H1 (cell line): ENCODE results near the gene LRG1. TPM values are rescaled to one million over a fixed set of nuclear protein-coding genes. Genes with fewer than 3 reads are reported as not detected.

ENCODE experiments used
- CTCF ChIA-PET: fragments of 300-600 bp; sonication (Branson Sonifier 250); formaldehyde crosslinking; loops from one replicate; lab custom pipeline; 2021; ENCODE audit not compliant: partially characterized antibody; lab: Charles Lee
- POLR2A ChIA-PET: fragments of 300-600 bp; sonication (Branson Sonifier 250); formaldehyde crosslinking; loops from one replicate; lab custom pipeline; 2021; ENCODE audit warnings: inconsistent platforms; ENCODE audit not compliant: partially characterized antibody; lab: Charles Lee
- DNase-seq, 2 experiments: peaks; one replicate each; pipeline versions ENCODE4 v3.0.0 to v3.0.0-alpha.2; 2010 to 2022; ENCODE audit warnings: low spot score in 2 of 2, low read depth in 1 of 2, mixed read lengths in 1 of 2
- FAIRE-seq: peaks from 2 replicates; lab custom pipeline; 2011; peaks lifted over from hg19 to GRCh38; lab: Jason Lieb, UNC
- H2AFZ ChIP-seq: 2 replicates; pipeline ENCODE4 v1.8.1; 2012; ENCODE audit warnings: low read length, inconsistent platforms
- H2AK5ac ChIP-seq: 2 replicates; pipeline ENCODE4 v1.6.1; 2013; ENCODE audit warnings: low read depth, low read length
- H2BK120ac ChIP-seq: replicated peaks from 2 replicates; pipeline ENCODE3; 2013; ENCODE audit warnings: low read depth, low read length, inconsistent platforms
- H2BK12ac ChIP-seq: 2 replicates; pipeline ENCODE4 v1.6.1; 2013; ENCODE audit warnings: low read depth, low read length
- H2BK15ac ChIP-seq: 2 replicates; pipeline ENCODE4 v1.6.1; 2013; ENCODE audit warnings: low read length
- H2BK20ac ChIP-seq: 2 replicates; pipeline ENCODE4 v1.6.1; 2013; ENCODE audit warnings: low read length
- H2BK5ac ChIP-seq: 2 replicates; pipeline ENCODE4 v1.6.1; 2013; ENCODE audit warnings: low read depth, low read length
- H3K14ac ChIP-seq: 2 replicates; pipeline ENCODE4 v1.6.1; 2013; ENCODE audit warnings: inconsistent platforms; ENCODE audit not compliant: insufficient read length
- H3K18ac ChIP-seq: 2 replicates; pipeline ENCODE4 v1.6.1; 2013; ENCODE audit warnings: low read length; ENCODE audit errors: extremely low read depth
- H3K23ac ChIP-seq: 2 replicates; pipeline ENCODE4 v1.6.1; 2013; ENCODE audit warnings: inconsistent platforms; ENCODE audit not compliant: insufficient read length
- H3K23me2 ChIP-seq: 2 replicates; pipeline ENCODE4 v1.6.1; 2013; ENCODE audit warnings: low read depth, low read length
- H3K27ac ChIP-seq: 2 replicates; pipeline ENCODE4 v1.6.1; 2011; ENCODE audit warnings: low read depth, low read length, inconsistent platforms
- H3K27me3 ChIP-seq, 4 experiments: replicated peaks in 1 of 4; 1 replicate in 1 of 4; 2 replicates in 3 of 4; pipeline versions ENCODE4 v1.6.1 to v1.8.1; 2011 to 2013; ENCODE audit warnings: low read length in 3 of 4, mild to moderate bottlenecking in 3 of 4, inconsistent platforms in 2 of 4, mixed read lengths in 2 of 4, moderate library complexity in 1 of 4; ENCODE audit not compliant: control insufficient read depth in 3 of 4, insufficient read depth in 3 of 4; ENCODE audit errors: extremely low read depth in 1 of 4
- H3K36me3 ChIP-seq, 4 experiments: 2 replicates each; pipeline versions ENCODE4 v1.6.1 to v1.8.1; 2011 to 2013; ENCODE audit warnings: mild to moderate bottlenecking in 4 of 4, low read length in 3 of 4, moderate library complexity in 2 of 4, control low read depth in 1 of 4, inconsistent platforms in 1 of 4; ENCODE audit not compliant: insufficient read depth in 4 of 4, control insufficient read depth in 2 of 4
- H3K4ac ChIP-seq: replicated peaks from 2 replicates; pipeline ENCODE3; 2013; ENCODE audit warnings: low read length, low read depth, mixed read lengths, inconsistent platforms; ENCODE audit not compliant: insufficient read length
- H3K4me1 ChIP-seq, 4 experiments: replicated peaks in 1 of 4; 1 replicate in 1 of 4; 2 replicates in 3 of 4; pipeline versions ENCODE4 v1.6.1 to v1.8.1; 2011 to 2013; ENCODE audit warnings: low read length in 3 of 4, inconsistent platforms in 2 of 4, mixed read lengths in 1 of 4; ENCODE audit not compliant: insufficient read depth in 4 of 4, control insufficient read depth in 3 of 4
- H3K4me2 ChIP-seq, 2 experiments: 2 replicates each; pipeline versions ENCODE4 v1.6.1 to v1.8.1; 2011 to 2013; ENCODE audit warnings: low read depth in 2 of 2, low read length in 2 of 2, control low read depth in 1 of 2, inconsistent platforms in 1 of 2, mild to moderate bottlenecking in 1 of 2; ENCODE audit not compliant: insufficient read depth in 1 of 2
- H3K4me3 ChIP-seq, 4 experiments: fragments of 200-600, 300-600 bp in 1 of 4; sonication (generic), shearing (Covaris generic), sonication (Bioruptor Twin) in 1 of 4; 2 replicates each; pipeline versions ENCODE4 v1.5.1 to v1.8.1; 2011 to 2016; ENCODE audit warnings: low read length in 4 of 4, low read depth in 3 of 4, control low read depth in 2 of 4, inconsistent platforms in 2 of 4, mild to moderate bottlenecking in 2 of 4, mixed read lengths in 1 of 4, moderate library complexity in 1 of 4; ENCODE audit not compliant: insufficient read depth in 2 of 4; ENCODE audit errors: extremely low read depth in 1 of 4
- H3K56ac ChIP-seq: replicated peaks from 2 replicates; pipeline ENCODE3; 2013; ENCODE audit warnings: low read depth, mild to moderate bottlenecking, mixed read lengths, low read length, inconsistent platforms; ENCODE audit not compliant: insufficient read length
- H3K79me1 ChIP-seq: 2 replicates; pipeline ENCODE4 v1.6.1; 2013; ENCODE audit warnings: low read depth, low read length, control low read depth
- H3K79me2 ChIP-seq, 2 experiments: 2 replicates each; pipeline versions ENCODE4 v1.6.1 to v1.8.1; 2012 to 2013; ENCODE audit warnings: low read length in 2 of 2, mild to moderate bottlenecking in 2 of 2, inconsistent platforms in 1 of 2; ENCODE audit not compliant: insufficient read depth in 2 of 2, control insufficient read depth in 1 of 2
- H3K9ac ChIP-seq, 4 experiments: replicated peaks in 1 of 4; 1 replicate in 1 of 4; 2 replicates in 3 of 4; pipeline versions ENCODE4 v1.6.1 to v1.8.1; 2011 to 2013; ENCODE audit warnings: low read depth in 3 of 4, low read length in 3 of 4, control low read depth in 2 of 4, mild to moderate bottlenecking in 2 of 4, moderate library complexity in 2 of 4, inconsistent platforms in 1 of 4; ENCODE audit errors: extremely low read depth in 1 of 4
- H3K9me3 ChIP-seq, 2 experiments: 2 replicates each; pipeline versions ENCODE4 v1.6.1 to v1.8.1; 2012 to 2013; ENCODE audit warnings: mild to moderate bottlenecking in 2 of 2, moderate library complexity in 2 of 2, control low read depth in 1 of 2, inconsistent platforms in 1 of 2, low read depth in 1 of 2, low read length in 1 of 2, mixed read lengths in 1 of 2; ENCODE audit not compliant: insufficient read depth in 2 of 2
- H4K20me1 ChIP-seq, 2 experiments: replicated peaks in 1 of 2; 2 replicates each; pipeline versions ENCODE3 to v1.8.1; 2011 to 2013; ENCODE audit warnings: inconsistent platforms in 2 of 2, low read length in 2 of 2, mild to moderate bottlenecking in 1 of 2; ENCODE audit not compliant: insufficient read depth in 2 of 2, control insufficient read depth in 1 of 2
- H4K5ac ChIP-seq: 2 replicates; pipeline ENCODE4 v1.6.1; 2013; ENCODE audit warnings: low read length, low read depth, mixed read lengths, inconsistent platforms; ENCODE audit not compliant: insufficient read length
- H4K8ac ChIP-seq: 2 replicates; pipeline ENCODE4 v1.8.0; 2013; ENCODE audit warnings: mild to moderate bottlenecking, moderate library complexity, low read length, inconsistent platforms; ENCODE audit not compliant: insufficient read depth; ENCODE audit errors: extremely low read depth
- H4K91ac ChIP-seq: replicated peaks from 2 replicates; pipeline ENCODE3; 2013; ENCODE audit warnings: low read length, mixed read lengths, inconsistent platforms; ENCODE audit not compliant: insufficient read length
- ATF2 ChIP-seq: IDR thresholded peaks from 2 replicates; pipeline ENCODE4 v1.6.1; 2012; ENCODE audit warnings: low read length, inconsistent platforms
- EGR1 ChIP-seq: IDR thresholded peaks from 2 replicates; pipeline ENCODE4 v1.6.1; 2011; ENCODE audit warnings: low read depth, low read length, borderline replicate concordance
- GABPA ChIP-seq: IDR thresholded peaks from 2 replicates; pipeline ENCODE4 v1.6.1; 2011; ENCODE audit warnings: mild to moderate bottlenecking, low read length, moderate library complexity, borderline replicate concordance; ENCODE audit not compliant: insufficient read depth
- JUND ChIP-seq: IDR thresholded peaks from 2 replicates; pipeline ENCODE4 v1.6.1; 2011; ENCODE audit warnings: mild to moderate bottlenecking, improper control_type of control experiment, low read length
- KDM1A ChIP-seq: fragments of 200-600, 300-600 bp; sonication (generic); IDR thresholded peaks from 2 replicates; pipeline ENCODE4 v1.7.1; 2016; ENCODE audit warnings: mild to moderate bottlenecking, low read length, borderline replicate concordance
- KDM5A ChIP-seq: fragments of 200-600 bp; IDR thresholded peaks from 2 replicates; pipeline ENCODE4 v1.7.1; 2012; ENCODE audit warnings: mild to moderate bottlenecking, low read length, inconsistent platforms, mixed read lengths
- NRF1 ChIP-seq: IDR thresholded peaks from 2 replicates; pipeline ENCODE4 v1.6.1; 2011; ENCODE audit warnings: mild to moderate bottlenecking, low read depth, low read length, improper control_type of control experiment
- POU5F1 ChIP-seq: IDR thresholded peaks from 2 replicates; pipeline ENCODE4 v1.6.1; 2011; ENCODE audit warnings: low read depth, mild to moderate bottlenecking, low read length, moderate library complexity
- RBBP5 ChIP-seq: IDR thresholded peaks from 2 replicates; pipeline ENCODE4 v1.7.1; 2012; ENCODE audit warnings: low read depth, mild to moderate bottlenecking, inconsistent platforms, low read length, moderate library complexity, borderline replicate concordance
- SP1 ChIP-seq: IDR thresholded peaks from 2 replicates; pipeline ENCODE4 v1.6.1; 2011; ENCODE audit warnings: low read depth, low read length
- SP2 ChIP-seq: IDR thresholded peaks from 2 replicates; pipeline ENCODE4 v1.6.1; 2012; ENCODE audit warnings: mild to moderate bottlenecking, low read length, inconsistent platforms
- SRF ChIP-seq: IDR thresholded peaks from 2 replicates; pipeline ENCODE4 v1.6.1; 2011; ENCODE audit warnings: mild to moderate bottlenecking, low read depth, low read length, moderate library complexity
- TCF12 ChIP-seq: IDR thresholded peaks from 2 replicates; pipeline ENCODE4 v1.6.1; 2011; ENCODE audit warnings: low read depth, mild to moderate bottlenecking, low read length
- WGBS, 2 experiments: shearing (Covaris generic) in 1 of 2; methylation state at CpG; one replicate each; pipeline versions ENCODE4 v1.1.6 to v1.1.7; 2013 to 2015; ENCODE audit warnings: low lambda C conversion rate in 2 of 2, mixed read lengths in 2 of 2, inconsistent platforms in 1 of 2, low coverage in 1 of 2, missing lambda C conversion rate in 1 of 2; ENCODE audit not compliant: insufficient replicate concordance in 2 of 2, insufficient coverage in 1 of 2, insufficient read length in 1 of 2; ENCODE audit errors: extremely low coverage in 1 of 2, missing lambda C conversion rate in 1 of 2; 5-methylcytosine and 5-hydroxymethylcytosine counted together
- polyA plus RNA-seq, 7 experiments: library from polyadenylated mRNA; depleted of rRNA in 3 of 7; stranded (reverse) in 5 of 7; unstranded in 2 of 7; fragments of >200 nt in 5 of 7; fragments of 200-250 nt in 2 of 7; gene quantifications; 1 replicate in 5 of 7; 2 replicates in 1 of 7; 4 replicates in 1 of 7; pipeline versions ENCODE4 v1.2.1 to v1.2.3, GENCODE V29; 2011 to 2013; ENCODE audit warnings: missing spikeins in 2 of 7, mixed read lengths in 2 of 7
- total RNA-seq: library from RNA; stranded (reverse); fragmentation: NEBNext Ultra II Directional; extraction: Animal tissue kit (Norgen Biotek cat#: 25700); gene quantifications from 2 replicates; pipeline ENCODE4 v1.2.1, GENCODE V29; 2021

The LRG1 gene
- total and polyA plus RNA-seq, 2 of the 8 experiments (the other 6 are each of a cell fraction or from before 2014, with no cell fraction given), result 0.48 to 0.79 TPM

GRCh38 chr19:4487572-4487971, 52.3 kb downstream of the LRG1 start:
- Histone ChIP-seq H4K5ac (no peak overlapping the region), H3K9me3 (no peaks in the 10 kb centered on the region), H3K23ac (no peak overlapping the region), H3K4ac (no peak overlapping the region), H4K20me1 (peaks cover 6 to 22% of the 10 kb centered on the region in 2 experiments), H2AFZ (no peak overlapping the region), H3K4me3 (no peak overlapping the region), H3K79me2 (0 out of 4 replicates have a peak, but pooled peaks cover 0 to under 1% of the 10 kb centered on the region in 2 experiments), H2BK20ac (no peak overlapping the region), H4K8ac (no peak overlapping the region), H3K23me2 (peaks cover 3% of the 10 kb centered on the region; the same call in 1 of the 2 replicates), H3K14ac (no peak overlapping the region), H3K4me1 (no peaks in the 10 kb centered on the region), H3K18ac (no peak overlapping the region), H2BK5ac (no peak overlapping the region), H2BK12ac (no peak overlapping the region), H3K56ac (no peak overlapping the region), H2BK15ac (no peak overlapping the region), H3K9ac (no peak overlapping the region), H3K27me3 (no peaks in the 10 kb centered on the region; a peak in 1 of 7 replicates), H2BK120ac (no peak overlapping the region), H3K79me1 (peaks cover 5% of the 10 kb centered on the region), H2AK5ac (no peak overlapping the region), H4K91ac (no peak overlapping the region), H3K27ac (no peak overlapping the region), H3K4me2 (no peak overlapping the region), H3K36me3 (peaks cover 2 to 51% (median 26%) of the 10 kb centered on the region in 4 experiments; a peak in 6 of 8 replicates)
- ChIA-PET CTCF (interaction anchor here (0.8 to 1.0 kb wide), 3 partner anchors 10 to 219 kb away, joined by 3 to 4 read pairs (median 3); no protein-coding TSS in a partner anchor), POLR2A (interaction anchor here (0.5 to 1.7 kb wide), 3 partner anchors 14 to 53 kb away, joined by 3 to 4 read pairs (median 3); no protein-coding TSS in a partner anchor)
- WGBS, 2 experiments, result 88% methylated on average over 11 of the region's 11 CpGs; no CpG with 5 or more reads in 1 of the 2 experiments
- DNase-seq (no peak), FAIRE-seq (no peak)
- TF ChIP-seq NRF1, result no peak
- no peak for TF ChIP-seq SP2
- TF ChIP-seq EGR1, result no peak
- no peak for TF ChIP-seq KDM5A
- no peak for TF ChIP-seq POU5F1
- TF ChIP-seq TCF12, result no peak
- no peak for TF ChIP-seq RBBP5
- TF ChIP-seq SP1, result no peak
- no peak for TF ChIP-seq JUND
- no peak for TF ChIP-seq GABPA
- no peak for TF ChIP-seq SRF
- no peak for TF ChIP-seq KDM1A
- TF ChIP-seq ATF2, result no peak
